H9 (cell line): Measurements from ENCODE around the gene TMEM220. TPM values are rescaled to one million over a fixed set of nuclear protein-coding genes. Genes with fewer than 3 reads are reported as not detected.

ENCODE experiments used
- DNase-seq: peaks from one replicate; pipeline ENCODE4 v3.0.0-alpha.2; 2017
- H2AFZ ChIP-seq: one replicate; pipeline ENCODE4 v1.6.1; 2013; ENCODE audit warnings: mild to moderate bottlenecking, low read length, control low read depth, moderate library complexity
- H2AK5ac ChIP-seq: 2 replicates; pipeline ENCODE4 v1.6.1; 2013; ENCODE audit warnings: low read length, control low read depth, mixed read lengths; ENCODE audit not compliant: insufficient read length
- H2BK120ac ChIP-seq: one replicate; pipeline ENCODE4 v1.6.1; 2013; ENCODE audit warnings: low read depth, mild to moderate bottlenecking, low read length, control low read depth, inconsistent platforms; ENCODE audit not compliant: poor library complexity, severe bottlenecking
- H2BK12ac ChIP-seq: 2 replicates; pipeline ENCODE4 v1.6.1; 2013; ENCODE audit warnings: low read length, control low read depth, mixed read lengths, low read depth; ENCODE audit not compliant: insufficient read length
- H2BK15ac ChIP-seq: 2 replicates; pipeline ENCODE4 v1.6.1; 2013; ENCODE audit warnings: low read depth, low read length, control low read depth
- H2BK20ac ChIP-seq: one replicate; pipeline ENCODE4 v1.6.1; 2013; ENCODE audit warnings: low read depth, mild to moderate bottlenecking, low read length, control low read depth, inconsistent platforms; ENCODE audit not compliant: poor library complexity, severe bottlenecking
- H2BK5ac ChIP-seq: 2 replicates; pipeline ENCODE4 v1.6.1; 2013; ENCODE audit warnings: low read length, control low read depth, mixed read lengths; ENCODE audit not compliant: insufficient read length
- H3K14ac ChIP-seq: 2 replicates; pipeline ENCODE4 v1.6.1; 2013; ENCODE audit warnings: low read length, control low read depth; ENCODE audit not compliant: insufficient read depth
- H3K18ac ChIP-seq: 2 replicates; pipeline ENCODE4 v1.6.1; 2013; ENCODE audit warnings: low read depth, mild to moderate bottlenecking, mixed read lengths, low read length, control low read depth; ENCODE audit not compliant: insufficient read length
- H3K23ac ChIP-seq: 2 replicates; pipeline ENCODE4 v1.6.1; 2013; ENCODE audit warnings: low read length, control low read depth, mixed read lengths, low read depth; ENCODE audit not compliant: insufficient read length
- H3K23me2 ChIP-seq: 2 replicates; pipeline ENCODE4 v1.6.1; 2013; ENCODE audit warnings: low read depth, mild to moderate bottlenecking, mixed read lengths, low read length, control low read depth; ENCODE audit not compliant: insufficient read length, poor library complexity, severe bottlenecking
- H3K27ac ChIP-seq: 2 replicates; pipeline ENCODE4 v1.5.1; 2013; ENCODE audit warnings: low read length, control low read depth, mixed read lengths, low read depth; ENCODE audit not compliant: insufficient read length
- H3K27me3 ChIP-seq: 2 replicates; pipeline ENCODE4 v1.6.1; 2013; ENCODE audit warnings: low read length, control low read depth, inconsistent platforms; ENCODE audit not compliant: insufficient read depth
- H3K4ac ChIP-seq: 2 replicates; pipeline ENCODE4 v1.6.1; 2013; ENCODE audit warnings: low read depth, mild to moderate bottlenecking, control low read depth, inconsistent platforms, low read length, moderate library complexity
- H3K4me1 ChIP-seq: 2 replicates; pipeline ENCODE4 v1.6.1; 2013; ENCODE audit warnings: low read length, control low read depth, inconsistent platforms; ENCODE audit not compliant: insufficient read depth
- H3K4me2 ChIP-seq: 2 replicates; pipeline ENCODE4 v1.6.1; 2013; ENCODE audit warnings: low read length, control low read depth, mixed read lengths; ENCODE audit not compliant: insufficient read length, insufficient read depth
- H3K56ac ChIP-seq: 2 replicates; pipeline ENCODE4 v1.6.1; 2013; ENCODE audit warnings: low read depth, mild to moderate bottlenecking, mixed read lengths, low read length, control low read depth; ENCODE audit not compliant: insufficient read length
- H3K79me1 ChIP-seq: 2 replicates; pipeline ENCODE4 v1.6.1; 2013; ENCODE audit warnings: low read depth, mild to moderate bottlenecking, moderate library complexity, low read length, control low read depth, inconsistent platforms; ENCODE audit not compliant: insufficient read depth, poor library complexity, severe bottlenecking
- H3K79me2 ChIP-seq: 2 replicates; pipeline ENCODE4 v1.6.1; 2013; ENCODE audit warnings: low read length, control low read depth, inconsistent platforms; ENCODE audit not compliant: insufficient read depth
- H3K9ac ChIP-seq: 2 replicates; pipeline ENCODE4 v1.6.1; 2013; ENCODE audit warnings: low read length, control low read depth, mixed read lengths; ENCODE audit not compliant: insufficient read length; ENCODE audit errors: extremely low read depth
- H3K9me3 ChIP-seq: one replicate; pipeline ENCODE4 v1.6.1; 2013; ENCODE audit warnings: low read depth, low read length, inconsistent platforms; ENCODE audit not compliant: control insufficient read depth
- H3T11ph ChIP-seq: one replicate; pipeline ENCODE4 v1.6.1; 2013; ENCODE audit warnings: mild to moderate bottlenecking, low read length, control low read depth, inconsistent platforms
- H4K20me1 ChIP-seq: one replicate; pipeline ENCODE4 v1.6.1; 2013; ENCODE audit not compliant: control insufficient read depth, insufficient read length, insufficient read depth
- H4K5ac ChIP-seq: 2 replicates; pipeline ENCODE4 v1.6.1; 2013; ENCODE audit warnings: low read depth, mild to moderate bottlenecking, mixed read lengths, low read length, control low read depth; ENCODE audit not compliant: insufficient read length
- H4K8ac ChIP-seq: replicated peaks from 2 replicates; pipeline ENCODE4 v1.6.1; 2013; ENCODE audit warnings: low read length, control low read depth, mixed read lengths, low read depth; ENCODE audit not compliant: insufficient read length
- H4K91ac ChIP-seq: 2 replicates; pipeline ENCODE4 v1.6.1; 2013; ENCODE audit warnings: low read depth, mild to moderate bottlenecking, moderate library complexity, mixed read lengths, low read length, control low read depth; ENCODE audit not compliant: insufficient read length
- H3K27ac Mint-ChIP-seq, 3 experiments: 2 replicates in 2 of 3; 3 replicates in 1 of 3; pipeline ENCODE4 v1.8.0; 2020 to 2021; ENCODE audit warnings: mixed read lengths in 3 of 3, mild to moderate bottlenecking in 1 of 3, moderate library complexity in 1 of 3
- H3K27me3 Mint-ChIP-seq: 2 replicates; pipeline ENCODE4 v1.8.0; 2021; ENCODE audit warnings: low read depth, mild to moderate bottlenecking, moderate library complexity, mixed read lengths
- H3K36me3 Mint-ChIP-seq, 3 experiments: 2 replicates in 2 of 3; 3 replicates in 1 of 3; pipeline ENCODE4 v1.8.0; 2020 to 2021; ENCODE audit warnings: low read depth in 3 of 3, mixed read lengths in 3 of 3; ENCODE audit not compliant: insufficient read depth in 1 of 3
- H3K4me1 Mint-ChIP-seq, 2 experiments: 2 replicates each; pipeline ENCODE4 v1.8.0; 2020; ENCODE audit warnings: mixed read lengths in 2 of 2
- H3K4me3 Mint-ChIP-seq, 2 experiments: 2 replicates in 1 of 2; 3 replicates in 1 of 2; pipeline ENCODE4 v1.8.0; 2020 to 2021; ENCODE audit warnings: mild to moderate bottlenecking in 2 of 2, mixed read lengths in 2 of 2, moderate library complexity in 1 of 2
- H3K9me3 Mint-ChIP-seq, 2 experiments: 2 replicates in 1 of 2; 3 replicates in 1 of 2; pipeline ENCODE4 v1.8.0; 2020; ENCODE audit warnings: mild to moderate bottlenecking in 2 of 2, mixed read lengths in 2 of 2, moderate library complexity in 1 of 2
- WGBS: extraction: QIAGEN DNeasy Blood & Tissue Kit; methylation state at CpG from one replicate; pipeline ENCODE4 v1.1.7; 2013; ENCODE audit warnings: missing lambda C conversion rate, low lambda C conversion rate, mixed read lengths; ENCODE audit not compliant: insufficient read length; ENCODE audit errors: extremely low coverage; 5-methylcytosine and 5-hydroxymethylcytosine counted together
- total RNA-seq: library from RNA; stranded (reverse); gene quantifications from 2 replicates; pipeline ENCODE4 v1.2.1, GENCODE V29; 2021
- TF ChIP-seq, protein P1 (sequence below): fragments of 200-600 bp; sonication (generic); conservative IDR thresholded peaks from 3 replicates; pipeline ENCODE4 v1.8.0; 2021; ENCODE audit warnings: antibody characterized with exemption, mild to moderate bottlenecking

TMEM220 gene
- total RNA-seq, 1 experiment from 2014 or later: 6.1 TPM

DNA sequence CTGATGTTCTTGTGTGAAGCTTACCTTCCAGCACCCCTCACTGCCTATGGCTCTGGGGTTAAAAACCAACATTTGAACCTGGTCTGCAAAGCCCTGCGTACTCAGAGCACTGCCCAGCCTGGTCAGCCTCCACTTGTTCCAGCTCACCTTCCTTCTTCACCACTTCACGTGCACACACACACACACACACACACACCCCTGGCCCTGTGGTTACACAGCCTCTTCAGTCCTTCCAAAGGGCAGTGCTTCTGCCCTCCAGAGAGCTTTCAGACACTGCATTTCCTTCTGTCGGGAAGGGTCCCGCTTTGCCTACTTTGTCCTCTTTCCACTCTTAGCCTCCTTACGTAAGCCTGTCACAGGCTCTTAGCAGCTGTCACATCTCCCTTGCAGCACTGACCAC, 9.6 kb upstream of the TMEM220 start:
- no peaks in the 10 kb centered on the region for H3K9me3 ChIP-seq
- no peak overlapping the region for H4K91ac ChIP-seq
- no peak overlapping the region for H2BK12ac ChIP-seq
- no peak overlapping the region for H2AK5ac ChIP-seq
- H2BK120ac ChIP-seq: no peak overlapping the region
- H3K14ac ChIP-seq: no peak overlapping the region
- H2BK5ac ChIP-seq: no peak overlapping the region
- H3T11ph ChIP-seq: no peak overlapping the region
- no peak overlapping the region for H2BK15ac ChIP-seq
- no peaks in the 10 kb centered on the region for H3K27me3 ChIP-seq
- H3K23me2 ChIP-seq: no peaks in the 10 kb centered on the region
- peaks cover 0 to 1% (median 0%) of the 10 kb centered on the region in 3 experiments; a peak in 1 of 7 replicates for H3K36me3 Mint-ChIP-seq
- no CpG with 5 or more reads among the region's 5 CpGs for WGBS
- no peak overlapping the region for H4K5ac ChIP-seq
- peaks cover 2 to 13% of the 10 kb centered on the region in 2 experiments; a peak in 3 of 4 replicates for H3K4me1 Mint-ChIP-seq
- TF ChIP-seq, protein P1, sequence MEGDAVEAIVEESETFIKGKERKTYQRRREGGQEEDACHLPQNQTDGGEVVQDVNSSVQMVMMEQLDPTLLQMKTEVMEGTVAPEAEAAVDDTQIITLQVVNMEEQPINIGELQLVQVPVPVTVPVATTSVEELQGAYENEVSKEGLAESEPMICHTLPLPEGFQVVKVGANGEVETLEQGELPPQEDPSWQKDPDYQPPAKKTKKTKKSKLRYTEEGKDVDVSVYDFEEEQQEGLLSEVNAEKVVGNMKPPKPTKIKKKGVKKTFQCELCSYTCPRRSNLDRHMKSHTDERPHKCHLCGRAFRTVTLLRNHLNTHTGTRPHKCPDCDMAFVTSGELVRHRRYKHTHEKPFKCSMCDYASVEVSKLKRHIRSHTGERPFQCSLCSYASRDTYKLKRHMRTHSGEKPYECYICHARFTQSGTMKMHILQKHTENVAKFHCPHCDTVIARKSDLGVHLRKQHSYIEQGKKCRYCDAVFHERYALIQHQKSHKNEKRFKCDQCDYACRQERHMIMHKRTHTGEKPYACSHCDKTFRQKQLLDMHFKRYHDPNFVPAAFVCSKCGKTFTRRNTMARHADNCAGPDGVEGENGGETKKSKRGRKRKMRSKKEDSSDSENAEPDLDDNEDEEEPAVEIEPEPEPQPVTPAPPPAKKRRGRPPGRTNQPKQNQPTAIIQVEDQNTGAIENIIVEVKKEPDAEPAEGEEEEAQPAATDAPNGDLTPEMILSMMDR: no peak
- no peak overlapping the region for H3K9ac ChIP-seq
- no peaks in the 10 kb centered on the region; the same call in 1 of the 2 replicates for H3K4me1 ChIP-seq
- H3K9me3 Mint-ChIP-seq: no peaks in the 10 kb centered on the region
- H2BK20ac ChIP-seq: no peak overlapping the region
- no peak overlapping the region for H3K4me2 ChIP-seq
- no peak overlapping the region for H3K23ac ChIP-seq
- H3K27ac ChIP-seq: no peak overlapping the region
- DNase-seq: peak; percentile 26
- no peak overlapping the region for H4K8ac ChIP-seq
- no peak overlapping the region for H2AFZ ChIP-seq
- no peaks in the 10 kb centered on the region for H3K79me1 ChIP-seq
- H3K56ac ChIP-seq: no peak overlapping the region
- no peak overlapping the region for H3K4me3 Mint-ChIP-seq
- peak overlapping the region in 1 of 3 experiments; percentile 42; a peak in 1 of 7 replicates for H3K27ac Mint-ChIP-seq
- no peak overlapping the region for H3K4ac ChIP-seq
- no peak overlapping the region for H3K18ac ChIP-seq
- H4K20me1 ChIP-seq: no peaks in the 10 kb centered on the region
- H3K79me2 ChIP-seq: no peaks in the 10 kb centered on the region
- no peaks in the 10 kb centered on the region; the same call in 1 of the 2 replicates for H3K27me3 Mint-ChIP-seq
